ENCODE measurements around the gene ANAPC5.
A peak's percentile ranks its signal among the peaks of the same experiment; 100 is the strongest.

The ANAPC5 gene

DNA sequence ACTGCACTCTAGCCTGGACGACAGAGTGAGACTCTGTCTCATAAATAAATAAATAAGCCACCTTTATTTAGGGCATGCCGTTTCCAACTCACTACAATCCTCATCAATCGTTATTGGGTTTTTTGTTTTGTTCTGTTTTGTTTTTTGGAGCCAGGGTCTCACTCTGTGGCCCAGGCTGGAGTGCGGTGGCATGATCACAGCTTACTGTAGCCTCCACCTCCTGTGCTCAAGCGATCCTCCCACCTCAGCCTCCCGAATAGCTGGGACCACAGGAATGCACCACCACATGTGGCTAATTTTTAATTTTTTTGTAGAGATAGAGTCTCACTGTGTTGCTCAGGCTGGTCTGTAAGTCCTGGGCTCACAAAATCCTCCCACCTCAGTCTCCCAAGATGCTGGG, 3.6 kb upstream of the ANAPC5 start:
- Histone ChIP-seq H3K4me1 (ENCODE audit: low read length) (peaks cover 10% of the 10 kb centered on the region), H3K4me3 (ENCODE audit: low read length) (no peak overlapping the region), H3K9ac (ENCODE audit: low read length) (no peak overlapping the region), H2AFZ (ENCODE audit: low read depth, low read length) (no peak overlapping the region), H3K36me3 (replicated peaks; ENCODE audit: low read depth, low read length) (no peaks in the 10 kb centered on the region), H3K79me2 (ENCODE audit: low read length) (peaks cover 14% of the 10 kb centered on the region), H3K9me3 (ENCODE audit: insufficient read depth, low read length) (no peaks in the 10 kb centered on the region), H3K4me2 (ENCODE audit: low read length) (no peak overlapping the region), H3K27ac (ENCODE audit: low read length) (no peak overlapping the region), H3K27me3 (ENCODE audit: low read depth, low read length) (no peaks in the 10 kb centered on the region), H4K20me1 (ENCODE audit: insufficient read depth, low read length) (no peaks in the 10 kb centered on the region)
- TF ChIP-seq, protein P1, sequence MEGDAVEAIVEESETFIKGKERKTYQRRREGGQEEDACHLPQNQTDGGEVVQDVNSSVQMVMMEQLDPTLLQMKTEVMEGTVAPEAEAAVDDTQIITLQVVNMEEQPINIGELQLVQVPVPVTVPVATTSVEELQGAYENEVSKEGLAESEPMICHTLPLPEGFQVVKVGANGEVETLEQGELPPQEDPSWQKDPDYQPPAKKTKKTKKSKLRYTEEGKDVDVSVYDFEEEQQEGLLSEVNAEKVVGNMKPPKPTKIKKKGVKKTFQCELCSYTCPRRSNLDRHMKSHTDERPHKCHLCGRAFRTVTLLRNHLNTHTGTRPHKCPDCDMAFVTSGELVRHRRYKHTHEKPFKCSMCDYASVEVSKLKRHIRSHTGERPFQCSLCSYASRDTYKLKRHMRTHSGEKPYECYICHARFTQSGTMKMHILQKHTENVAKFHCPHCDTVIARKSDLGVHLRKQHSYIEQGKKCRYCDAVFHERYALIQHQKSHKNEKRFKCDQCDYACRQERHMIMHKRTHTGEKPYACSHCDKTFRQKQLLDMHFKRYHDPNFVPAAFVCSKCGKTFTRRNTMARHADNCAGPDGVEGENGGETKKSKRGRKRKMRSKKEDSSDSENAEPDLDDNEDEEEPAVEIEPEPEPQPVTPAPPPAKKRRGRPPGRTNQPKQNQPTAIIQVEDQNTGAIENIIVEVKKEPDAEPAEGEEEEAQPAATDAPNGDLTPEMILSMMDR (IDR thresholded peaks at IDR 0.05; ENCODE audit: low read depth, low read length), result no peak
- TF ChIP-seq EZH2phosphoT487 (IDR thresholded peaks at IDR 0.05; ENCODE audit: low read depth), result no peak

DNA sequence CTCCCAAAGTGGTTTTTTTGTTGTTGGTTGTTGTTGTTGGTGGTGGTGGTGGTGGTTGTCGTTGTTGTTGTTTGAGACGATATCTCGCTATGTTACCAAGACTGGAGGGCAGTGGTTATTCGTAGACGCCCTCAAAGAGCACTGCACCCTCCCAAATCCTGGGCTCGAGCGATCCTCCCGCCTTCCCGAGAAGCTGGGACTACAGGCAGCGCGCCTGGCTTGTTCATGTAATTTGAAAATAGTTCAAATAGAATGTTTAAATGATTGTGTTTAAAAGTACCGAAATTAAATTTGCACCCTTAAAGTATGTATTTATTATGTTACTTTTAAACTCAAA, 439 bp upstream of the ANAPC5 start:
- H3K4me1 ChIP-seq (ENCODE audit: low read length), result peaks cover 13% of the 10 kb centered on the region
- H3K9ac ChIP-seq (ENCODE audit: low read length), result peak overlapping the region; percentile 82
- H3K79me2 ChIP-seq (ENCODE audit: low read length), result peaks cover 43% of the 10 kb centered on the region
- H3K9me3 ChIP-seq (ENCODE audit: insufficient read depth, low read length), result no peaks in the 10 kb centered on the region
- no peak for TF ChIP-seq EZH2phosphoT487 (IDR thresholded peaks at IDR 0.05; ENCODE audit: low read depth)
- TF ChIP-seq, protein P1 (IDR thresholded peaks at IDR 0.05; ENCODE audit: low read depth, low read length), result no peak
- peak overlapping the region; percentile 99 for H3K4me3 ChIP-seq (ENCODE audit: low read length)
- H3K4me2 ChIP-seq (ENCODE audit: low read length), result peak overlapping the region; percentile 88
- H3K27me3 ChIP-seq (ENCODE audit: low read depth, low read length), result no peaks in the 10 kb centered on the region
- H4K20me1 ChIP-seq (ENCODE audit: insufficient read depth, low read length), result no peaks in the 10 kb centered on the region
- no peaks in the 10 kb centered on the region for H3K36me3 ChIP-seq (replicated peaks; ENCODE audit: low read depth, low read length)
- no peak overlapping the region for H3K27ac ChIP-seq (ENCODE audit: low read length)
- H2AFZ ChIP-seq (ENCODE audit: low read depth, low read length), result peak overlapping the region; percentile 95

DNA sequence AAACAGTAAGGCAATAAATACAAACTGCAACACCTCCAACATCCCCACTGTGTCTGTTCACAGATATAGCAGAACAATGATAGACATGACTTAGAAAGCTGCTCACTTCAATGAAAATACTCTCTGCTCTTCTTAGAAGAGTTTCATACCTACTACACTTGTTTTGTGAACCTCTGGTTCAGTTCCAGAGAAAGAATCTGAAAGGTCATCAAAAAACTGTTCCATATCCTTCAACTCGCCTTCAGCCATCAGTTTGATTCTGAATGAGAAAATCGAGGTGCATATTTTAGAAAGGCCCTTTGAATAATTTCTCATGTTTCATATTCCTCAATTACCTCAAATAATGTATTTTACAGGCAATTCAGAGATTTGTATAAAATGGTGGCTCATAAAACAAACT, 5.5 kb downstream of the ANAPC5 start:
- H3K4me3 ChIP-seq (ENCODE audit: low read length), result no peak overlapping the region
- TF ChIP-seq, protein P1 (IDR thresholded peaks at IDR 0.05; ENCODE audit: low read depth, low read length), result no peak
- TF ChIP-seq EZH2phosphoT487 (IDR thresholded peaks at IDR 0.05; ENCODE audit: low read depth), result no peak
- H2AFZ ChIP-seq (ENCODE audit: low read depth, low read length), result no peak overlapping the region
- no peaks in the 10 kb centered on the region for H3K9me3 ChIP-seq (ENCODE audit: insufficient read depth, low read length)
- no peak overlapping the region for H3K4me2 ChIP-seq (ENCODE audit: low read length)
- no peaks in the 10 kb centered on the region for H3K27me3 ChIP-seq (ENCODE audit: low read depth, low read length)
- no peak overlapping the region for H3K9ac ChIP-seq (ENCODE audit: low read length)
- peaks cover 31% of the 10 kb centered on the region for H3K36me3 ChIP-seq (replicated peaks; ENCODE audit: low read depth, low read length)
- peaks cover 8% of the 10 kb centered on the region for H3K4me1 ChIP-seq (ENCODE audit: low read length)
- H3K79me2 ChIP-seq (ENCODE audit: low read length), result peaks cover 42% of the 10 kb centered on the region
- no peaks in the 10 kb centered on the region for H4K20me1 ChIP-seq (ENCODE audit: insufficient read depth, low read length)
- no peak overlapping the region for H3K27ac ChIP-seq (ENCODE audit: low read length)

DNA sequence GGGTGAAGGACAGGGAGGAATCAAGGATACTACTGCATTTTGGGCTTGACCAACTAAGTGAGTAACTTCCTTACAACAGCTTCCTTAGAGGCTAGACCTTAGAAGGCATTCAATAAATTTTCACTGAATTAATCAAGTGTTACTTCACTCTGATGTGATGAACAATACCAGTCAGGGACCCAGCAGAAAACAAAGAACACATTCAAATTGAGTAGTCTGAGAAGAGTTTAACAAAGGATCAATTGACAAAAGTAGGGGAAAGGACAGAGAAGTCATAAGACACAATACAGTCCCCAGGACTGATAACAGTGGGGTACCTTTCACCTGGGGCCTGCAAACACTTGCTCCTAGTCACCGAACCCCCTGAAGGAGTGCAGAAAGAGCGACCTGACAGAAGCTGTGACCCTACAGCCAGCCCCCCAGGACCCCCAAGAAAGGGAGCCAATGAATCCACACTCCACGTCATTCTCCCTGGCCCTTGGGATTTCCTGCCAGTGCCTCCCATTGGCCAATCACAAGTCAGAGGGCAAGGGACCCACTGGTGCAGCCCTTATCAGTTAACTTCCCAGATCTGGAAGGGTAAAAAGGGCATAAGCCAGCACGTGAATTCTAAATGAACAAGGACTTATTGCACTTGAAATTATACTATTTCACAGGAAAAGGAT, 6.9 kb downstream of the ANAPC5 start:
- H3K4me3 ChIP-seq (ENCODE audit: low read length), result no peak overlapping the region
- H3K4me1 ChIP-seq (ENCODE audit: low read length), result no peaks in the 10 kb centered on the region
- H2AFZ ChIP-seq (ENCODE audit: low read depth, low read length), result no peak overlapping the region
- no peaks in the 10 kb centered on the region for H4K20me1 ChIP-seq (ENCODE audit: insufficient read depth, low read length)
- peaks cover 35% of the 10 kb centered on the region for H3K36me3 ChIP-seq (replicated peaks; ENCODE audit: low read depth, low read length)
- H3K27ac ChIP-seq (ENCODE audit: low read length), result no peak overlapping the region
- no peak overlapping the region for H3K4me2 ChIP-seq (ENCODE audit: low read length)
- H3K9ac ChIP-seq (ENCODE audit: low read length), result no peak overlapping the region
- no peaks in the 10 kb centered on the region for H3K27me3 ChIP-seq (ENCODE audit: low read depth, low read length)
- H3K9me3 ChIP-seq (ENCODE audit: insufficient read depth, low read length), result no peaks in the 10 kb centered on the region
- H3K79me2 ChIP-seq (ENCODE audit: low read length), result peaks cover 28% of the 10 kb centered on the region
- no peak for TF ChIP-seq EZH2phosphoT487 (IDR thresholded peaks at IDR 0.05; ENCODE audit: low read depth)
- TF ChIP-seq, protein P1 (IDR thresholded peaks at IDR 0.05; ENCODE audit: low read depth, low read length), result no peak
